Measurements from ENCODE around the gene MDN1. TPM values are rescaled to one million over a fixed set of nuclear protein-coding genes. Genes with fewer than 3 reads are reported as not detected.

MDN1 gene
- total RNA-seq, 4 donors from 2014 or later = 13.1 to 44.6 (median 20.8) TPM

- H3K9me3 ChIP-seq = no peaks in the 10 kb centered on the region
- H3K36me3 ChIP-seq = peaks cover 6 to 100% (median 14%) of the 10 kb centered on the region in 3 donors
- no peaks in the 10 kb centered on the region for H3K4me1 ChIP-seq
- no peak overlapping the region for H3K27ac ChIP-seq
- no peaks in the 10 kb centered on the region for H3K27me3 ChIP-seq
- H3K4me3 ChIP-seq = no peak overlapping the region
- no peak for TF ChIP-seq CTCF (IDR thresholded peaks at IDR 0.05)
- intact Hi-C loops (cut with DNase I) = no loop called here
- DNase-seq = no peak
These were observed 113.5 kb downstream of the MDN1 start for GRCh38 chr6:89706121-89706520.

- no peaks in the 10 kb centered on the region for H3K9me3 ChIP-seq
- intact Hi-C loops (cut with DNase I) = no loop called here
- no peaks in the 10 kb centered on the region for H3K4me1 ChIP-seq
- H3K27ac ChIP-seq = no peak overlapping the region
- WGBS, 2 donors = 91 to 95% methylated on average over 1 of the region's 1 CpG
- no peaks in the 10 kb centered on the region for H3K27me3 ChIP-seq
- no peak for DNase-seq
- H3K36me3 ChIP-seq = peaks cover under 1 to 100% (median 10%) of the 10 kb centered on the region in 3 donors
- no peak for TF ChIP-seq POLR2A (IDR thresholded peaks at IDR 0.05)
- TF ChIP-seq CTCF (IDR thresholded peaks at IDR 0.05) = no peak
- no peak overlapping the region for H3K4me3 ChIP-seq
These were observed 116.3 kb downstream of the MDN1 start for GRCh38 chr6:89703292-89703691.

- WGBS, 2 donors = 95 to 97% methylated on average over 3 of the region's 3 CpGs
These were observed 117.2 kb downstream of the MDN1 start for GRCh38 chr6:89702349-89702748.

GRCh38 chr6:89695667-89696066 is 123.9 kb downstream of the MDN1 start:
- Histone ChIP-seq H3K27me3 (no peaks in the 10 kb centered on the region), H3K36me3 (peaks cover 3 to 100% (median 20%) of the 10 kb centered on the region in 3 donors), H3K4me1 (no peaks in the 10 kb centered on the region), H3K27ac (no peak overlapping the region), H3K9me3 (no peaks in the 10 kb centered on the region), H3K4me3 (no peak overlapping the region)
- intact Hi-C loops (cut with DNase I) = no loop called here
- TF ChIP-seq CTCF (IDR thresholded peaks at IDR 0.05) (no peak), POLR2A (IDR thresholded peaks at IDR 0.05) (no peak)
- 96 to 100% methylated on average over 1 to 6 of the region's 7 CpGs for WGBS, 2 donors
- no peak for DNase-seq

More at GRCh38 chr6:89702349-89702748, 117.2 kb downstream of the MDN1 start:
- H3K4me3 ChIP-seq = no peak overlapping the region
- no peak for DNase-seq
- no peaks in the 10 kb centered on the region for H3K9me3 ChIP-seq
- intact Hi-C loops (cut with DNase I) = no loop called here
- H3K4me1 ChIP-seq = no peaks in the 10 kb centered on the region
- H3K27ac ChIP-seq = no peak overlapping the region
- H3K36me3 ChIP-seq = peaks cover 0 to 100% (median 7%) of the 10 kb centered on the region in 3 donors
- TF ChIP-seq POLR2A (IDR thresholded peaks at IDR 0.05) (no peak), CTCF (IDR thresholded peaks at IDR 0.05) (no peak)
- H3K27me3 ChIP-seq = no peaks in the 10 kb centered on the region

- Histone ChIP-seq H3K9me3 (no peaks in the 10 kb centered on the region), H3K27ac (no peak overlapping the region), H3K4me3 (no peak overlapping the region), H3K27me3 (no peaks in the 10 kb centered on the region), H3K4me1 (no peaks in the 10 kb centered on the region), H3K36me3 (peaks cover 3 to 100% (median 28%) of the 10 kb centered on the region in 3 donors)
- no peak for DNase-seq
- TF ChIP-seq POLR2A (IDR thresholded peaks at IDR 0.05) (no peak), CTCF (IDR thresholded peaks at IDR 0.05) (no peak)
- intact Hi-C loops (cut with DNase I) = no loop called here
- WGBS, 2 donors = 86 to 96% methylated on average over 4 of the region's 4 CpGs
These were observed 125.2 kb downstream of the MDN1 start for GRCh38 chr6:89694428-89694827.
